Measurements from ENCODE around the gene RTN4RL2. TPM values are rescaled to one million over a fixed set of nuclear protein-coding genes. Genes with fewer than 3 reads are reported as not detected.

RTN4RL2 gene
- total and polyA plus RNA-seq, 9 of the 15 experiments (the other 6 are each of a cell fraction or from before 2014, with no cell fraction given): 0.06 to 1.9 (median 0.34) TPM; not detected in 4

- peak; percentile 53; the same call in 1 of the 2 replicates for TF ChIP-seq L3MBTL2 (IDR thresholded peaks at IDR 0.05)
- TF ChIP-seq, protein P1, sequence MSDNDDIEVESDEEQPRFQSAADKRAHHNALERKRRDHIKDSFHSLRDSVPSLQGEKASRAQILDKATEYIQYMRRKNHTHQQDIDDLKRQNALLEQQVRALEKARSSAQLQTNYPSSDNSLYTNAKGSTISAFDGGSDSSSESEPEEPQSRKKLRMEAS (CRISPR knock-in tag; IDR thresholded peaks at IDR 0.05): peak; percentile 56
- 0 out of 2 replicates have a peak, but pooled peaks have one; percentile 40 for TF ChIP-seq MIER1 (IDR thresholded peaks at IDR 0.05; ENCODE audit: low read depth)
- no peak for TF ChIP-seq SMARCA4 (IDR thresholded peaks at IDR 0.05)
- TF ChIP-seq KLF1 (tag; IDR thresholded peaks at IDR 0.05): no peak
- TF ChIP-seq, protein P2, sequence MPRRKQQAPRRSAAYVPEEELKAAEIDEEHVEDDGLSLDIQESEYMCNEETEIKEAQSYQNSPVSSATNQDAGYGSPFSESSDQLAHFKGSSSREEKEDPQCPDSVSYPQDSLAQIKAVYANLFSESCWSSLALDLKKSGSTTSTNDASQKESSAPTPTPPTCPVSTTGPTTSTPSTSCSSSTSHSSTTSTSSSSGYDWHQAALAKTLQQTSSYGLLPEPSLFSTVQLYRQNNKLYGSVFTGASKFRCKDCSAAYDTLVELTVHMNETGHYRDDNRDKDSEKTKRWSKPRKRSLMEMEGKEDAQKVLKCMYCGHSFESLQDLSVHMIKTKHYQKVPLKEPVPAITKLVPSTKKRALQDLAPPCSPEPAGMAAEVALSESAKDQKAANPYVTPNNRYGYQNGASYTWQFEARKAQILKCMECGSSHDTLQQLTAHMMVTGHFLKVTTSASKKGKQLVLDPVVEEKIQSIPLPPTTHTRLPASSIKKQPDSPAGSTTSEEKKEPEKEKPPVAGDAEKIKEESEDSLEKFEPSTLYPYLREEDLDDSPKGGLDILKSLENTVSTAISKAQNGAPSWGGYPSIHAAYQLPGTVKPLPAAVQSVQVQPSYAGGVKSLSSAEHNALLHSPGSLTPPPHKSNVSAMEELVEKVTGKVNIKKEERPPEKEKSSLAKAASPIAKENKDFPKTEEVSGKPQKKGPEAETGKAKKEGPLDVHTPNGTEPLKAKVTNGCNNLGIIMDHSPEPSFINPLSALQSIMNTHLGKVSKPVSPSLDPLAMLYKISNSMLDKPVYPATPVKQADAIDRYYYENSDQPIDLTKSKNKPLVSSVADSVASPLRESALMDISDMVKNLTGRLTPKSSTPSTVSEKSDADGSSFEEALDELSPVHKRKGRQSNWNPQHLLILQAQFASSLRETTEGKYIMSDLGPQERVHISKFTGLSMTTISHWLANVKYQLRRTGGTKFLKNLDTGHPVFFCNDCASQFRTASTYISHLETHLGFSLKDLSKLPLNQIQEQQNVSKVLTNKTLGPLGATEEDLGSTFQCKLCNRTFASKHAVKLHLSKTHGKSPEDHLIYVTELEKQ (CRISPR knock-in tag; IDR thresholded peaks at IDR 0.05): no peak
- TF ChIP-seq PRMT5 (CRISPR knock-in tag; IDR thresholded peaks at IDR 0.05): no peak
- TF ChIP-seq NKRF (IDR thresholded peaks at IDR 0.05; ENCODE audit: borderline replicate concordance): peak; percentile 39; the same call in 1 of the 2 replicates
- TF ChIP-seq MEIS2 (IDR thresholded peaks at IDR 0.05; ENCODE audit: partially characterized antibody): peak; percentile 74
- TF ChIP-seq, protein P3, sequence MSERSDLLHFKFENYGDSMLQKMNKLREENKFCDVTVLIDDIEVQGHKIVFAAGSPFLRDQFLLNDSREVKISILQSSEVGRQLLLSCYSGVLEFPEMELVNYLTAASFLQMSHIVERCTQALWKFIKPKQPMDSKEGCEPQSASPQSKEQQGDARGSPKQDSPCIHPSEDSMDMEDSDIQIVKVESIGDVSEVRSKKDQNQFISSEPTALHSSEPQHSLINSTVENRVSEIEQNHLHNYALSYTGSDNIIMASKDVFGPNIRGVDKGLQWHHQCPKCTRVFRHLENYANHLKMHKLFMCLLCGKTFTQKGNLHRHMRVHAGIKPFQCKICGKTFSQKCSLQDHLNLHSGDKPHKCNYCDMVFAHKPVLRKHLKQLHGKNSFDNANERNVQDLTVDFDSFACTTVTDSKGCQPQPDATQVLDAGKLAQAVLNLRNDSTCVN (CRISPR knock-in tag; IDR thresholded peaks at IDR 0.05): peak; percentile 44; the same call in 1 of the 2 replicates
- TF ChIP-seq, protein P4, sequence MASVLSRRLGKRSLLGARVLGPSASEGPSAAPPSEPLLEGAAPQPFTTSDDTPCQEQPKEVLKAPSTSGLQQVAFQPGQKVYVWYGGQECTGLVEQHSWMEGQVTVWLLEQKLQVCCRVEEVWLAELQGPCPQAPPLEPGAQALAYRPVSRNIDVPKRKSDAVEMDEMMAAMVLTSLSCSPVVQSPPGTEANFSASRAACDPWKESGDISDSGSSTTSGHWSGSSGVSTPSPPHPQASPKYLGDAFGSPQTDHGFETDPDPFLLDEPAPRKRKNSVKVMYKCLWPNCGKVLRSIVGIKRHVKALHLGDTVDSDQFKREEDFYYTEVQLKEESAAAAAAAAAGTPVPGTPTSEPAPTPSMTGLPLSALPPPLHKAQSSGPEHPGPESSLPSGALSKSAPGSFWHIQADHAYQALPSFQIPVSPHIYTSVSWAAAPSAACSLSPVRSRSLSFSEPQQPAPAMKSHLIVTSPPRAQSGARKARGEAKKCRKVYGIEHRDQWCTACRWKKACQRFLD (CRISPR knock-in tag; IDR thresholded peaks at IDR 0.05): no peak
- 0 out of 2 replicates have a peak, but pooled peaks have one; percentile 15 for TF ChIP-seq HDAC2 (IDR thresholded peaks at IDR 0.05)
These were observed 39.7 kb downstream of the RTN4RL2 start (continued) for GRCh38 chr11:57499983-57500461.
